ENCODE measurements around the gene GLB1L2.

GLB1L2 gene

GRCh38 chr11:134332189-134332631 is 422 bp downstream of the GLB1L2 start:
- peak overlapping the region; percentile 46 for H3K9ac ChIP-seq (ENCODE audit: low read length)
- no peaks in the 10 kb centered on the region for H3K9me3 ChIP-seq (ENCODE audit: control insufficient read depth, low read length)
- H3K36me3 ChIP-seq (ENCODE audit: control insufficient read depth, insufficient read depth, low read length) = no peaks in the 10 kb centered on the region
- H3K4me1 ChIP-seq (ENCODE audit: control insufficient read depth, insufficient read depth, low read length) = peaks cover 6% of the 10 kb centered on the region
- peak overlapping the region; percentile 9 for H3K4me3 ChIP-seq (ENCODE audit: low read length)
- no peaks in the 10 kb centered on the region for H3K27me3 ChIP-seq (ENCODE audit: control insufficient read depth, insufficient read depth, low read length)

- Histone ChIP-seq H3K4me3 (ENCODE audit: low read length) (no peak overlapping the region), H3K4me1 (ENCODE audit: control insufficient read depth, insufficient read depth, low read length) (peaks cover 6% of the 10 kb centered on the region), H3K36me3 (ENCODE audit: control insufficient read depth, insufficient read depth, low read length) (no peaks in the 10 kb centered on the region), H3K27me3 (ENCODE audit: control insufficient read depth, insufficient read depth, low read length) (no peaks in the 10 kb centered on the region), H3K9ac (ENCODE audit: low read length) (peak overlapping the region; percentile 46), H3K9me3 (ENCODE audit: control insufficient read depth, low read length) (no peaks in the 10 kb centered on the region)
Measured at GRCh38 chr11:134332782-134333181, 994 bp downstream of the GLB1L2 start.

- no peaks in the 10 kb centered on the region for H3K36me3 ChIP-seq (ENCODE audit: control insufficient read depth, insufficient read depth, low read length)
- no peak overlapping the region for H3K4me3 ChIP-seq (ENCODE audit: low read length)
- no peak overlapping the region for H3K9ac ChIP-seq (ENCODE audit: low read length)
- H3K4me1 ChIP-seq (ENCODE audit: control insufficient read depth, insufficient read depth, low read length) = peaks cover 6% of the 10 kb centered on the region
- no peaks in the 10 kb centered on the region for H3K27me3 ChIP-seq (ENCODE audit: control insufficient read depth, insufficient read depth, low read length)
- H3K9me3 ChIP-seq (ENCODE audit: control insufficient read depth, low read length) = no peaks in the 10 kb centered on the region
Measured at GRCh38 chr11:134333312-134333711, 1.5 kb downstream of the GLB1L2 start.

- H3K36me3 ChIP-seq (ENCODE audit: control insufficient read depth, insufficient read depth, low read length) = no peaks in the 10 kb centered on the region
- H3K4me1 ChIP-seq (ENCODE audit: control insufficient read depth, insufficient read depth, low read length) = peaks cover 6% of the 10 kb centered on the region
- H3K9me3 ChIP-seq (ENCODE audit: control insufficient read depth, low read length) = no peaks in the 10 kb centered on the region
- no peak overlapping the region for H3K9ac ChIP-seq (ENCODE audit: low read length)
- no peaks in the 10 kb centered on the region for H3K27me3 ChIP-seq (ENCODE audit: control insufficient read depth, insufficient read depth, low read length)
- H3K4me3 ChIP-seq (ENCODE audit: low read length) = no peak overlapping the region
Measured at GRCh38 chr11:134333946-134334345, 2.2 kb downstream of the GLB1L2 start.

- Histone ChIP-seq H3K9ac (ENCODE audit: low read length) (no peak overlapping the region), H3K4me1 (ENCODE audit: control insufficient read depth, insufficient read depth, low read length) (peaks cover 7% of the 10 kb centered on the region), H3K36me3 (ENCODE audit: control insufficient read depth, insufficient read depth, low read length) (no peaks in the 10 kb centered on the region), H3K9me3 (ENCODE audit: control insufficient read depth, low read length) (no peaks in the 10 kb centered on the region), H3K27me3 (ENCODE audit: control insufficient read depth, insufficient read depth, low read length) (no peaks in the 10 kb centered on the region), H3K4me3 (ENCODE audit: low read length) (no peak overlapping the region)
Measured at GRCh38 chr11:134334796-134335571, 3.2 kb downstream of the GLB1L2 start.

- Histone ChIP-seq H3K4me1 (ENCODE audit: control insufficient read depth, insufficient read depth, low read length) (peaks cover 9% of the 10 kb centered on the region), H3K36me3 (ENCODE audit: control insufficient read depth, insufficient read depth, low read length) (no peaks in the 10 kb centered on the region), H3K9me3 (ENCODE audit: control insufficient read depth, low read length) (no peaks in the 10 kb centered on the region), H3K9ac (ENCODE audit: low read length) (no peak overlapping the region), H3K4me3 (ENCODE audit: low read length) (no peak overlapping the region), H3K27me3 (ENCODE audit: control insufficient read depth, insufficient read depth, low read length) (no peaks in the 10 kb centered on the region)
Measured at GRCh38 chr11:134337051-134337450, 5.3 kb downstream of the GLB1L2 start.

- Histone ChIP-seq H3K9me3 (ENCODE audit: control insufficient read depth, low read length) (no peaks in the 10 kb centered on the region), H3K4me3 (ENCODE audit: low read length) (no peak overlapping the region), H3K36me3 (ENCODE audit: control insufficient read depth, insufficient read depth, low read length) (no peaks in the 10 kb centered on the region), H3K27me3 (ENCODE audit: control insufficient read depth, insufficient read depth, low read length) (no peaks in the 10 kb centered on the region), H3K9ac (ENCODE audit: low read length) (no peak overlapping the region), H3K4me1 (ENCODE audit: control insufficient read depth, insufficient read depth, low read length) (peaks cover 9% of the 10 kb centered on the region)
Measured at GRCh38 chr11:134338068-134338467, 6.3 kb downstream of the GLB1L2 start.

GRCh38 chr11:134338654-134339053 is 6.9 kb downstream of the GLB1L2 start:
- no peaks in the 10 kb centered on the region for H3K27me3 ChIP-seq (ENCODE audit: control insufficient read depth, insufficient read depth, low read length)
- H3K36me3 ChIP-seq (ENCODE audit: control insufficient read depth, insufficient read depth, low read length) = no peaks in the 10 kb centered on the region
- H3K9me3 ChIP-seq (ENCODE audit: control insufficient read depth, low read length) = no peaks in the 10 kb centered on the region
- no peak overlapping the region for H3K4me3 ChIP-seq (ENCODE audit: low read length)
- H3K4me1 ChIP-seq (ENCODE audit: control insufficient read depth, insufficient read depth, low read length) = peaks cover 9% of the 10 kb centered on the region
- H3K9ac ChIP-seq (ENCODE audit: low read length) = no peak overlapping the region

GRCh38 chr11:134339756-134340155 is 8.0 kb downstream of the GLB1L2 start:
- Histone ChIP-seq H3K27me3 (ENCODE audit: control insufficient read depth, insufficient read depth, low read length) (no peaks in the 10 kb centered on the region), H3K36me3 (ENCODE audit: control insufficient read depth, insufficient read depth, low read length) (no peaks in the 10 kb centered on the region), H3K9ac (ENCODE audit: low read length) (no peak overlapping the region), H3K4me3 (ENCODE audit: low read length) (no peak overlapping the region), H3K9me3 (ENCODE audit: control insufficient read depth, low read length) (no peaks in the 10 kb centered on the region), H3K4me1 (ENCODE audit: control insufficient read depth, insufficient read depth, low read length) (peaks cover 9% of the 10 kb centered on the region)

GRCh38 chr11:134340354-134340964 is 8.7 kb downstream of the GLB1L2 start:
- H3K9me3 ChIP-seq (ENCODE audit: control insufficient read depth, low read length) = no peaks in the 10 kb centered on the region

GRCh38 chr11:134341805-134342571 is 10.2 kb downstream of the GLB1L2 start:
- H3K36me3 ChIP-seq (ENCODE audit: control insufficient read depth, insufficient read depth, low read length) = no peaks in the 10 kb centered on the region
- peaks cover 9% of the 10 kb centered on the region for H3K4me1 ChIP-seq (ENCODE audit: control insufficient read depth, insufficient read depth, low read length)

More at GRCh38 chr11:134340354-134340964, 8.7 kb downstream of the GLB1L2 start:
- H3K4me1 ChIP-seq (ENCODE audit: control insufficient read depth, insufficient read depth, low read length) = peaks cover 9% of the 10 kb centered on the region
- no peaks in the 10 kb centered on the region for H3K36me3 ChIP-seq (ENCODE audit: control insufficient read depth, insufficient read depth, low read length)
- H3K9ac ChIP-seq (ENCODE audit: low read length) = no peak overlapping the region
- no peaks in the 10 kb centered on the region for H3K27me3 ChIP-seq (ENCODE audit: control insufficient read depth, insufficient read depth, low read length)
- no peak overlapping the region for H3K4me3 ChIP-seq (ENCODE audit: low read length)

More at GRCh38 chr11:134341805-134342571, 10.2 kb downstream of the GLB1L2 start:
- Histone ChIP-seq H3K4me3 (ENCODE audit: low read length) (no peak overlapping the region), H3K27me3 (ENCODE audit: control insufficient read depth, insufficient read depth, low read length) (no peaks in the 10 kb centered on the region), H3K9ac (ENCODE audit: low read length) (no peak overlapping the region), H3K9me3 (ENCODE audit: control insufficient read depth, low read length) (no peaks in the 10 kb centered on the region)

Measured in mucosa of stomach (tissue), 1 donor.